Sigmoid colon (tissue), 4 donors: ENCODE measurements around the gene FILIP1.

Source experiments
- CTCF ChIP-seq, 4 experiments: fragments of 450-650 bp in 3 of 4; fragments of 200-600 bp in 1 of 4; IDR thresholded peaks; one replicate each; pipeline ENCODE4 v1.5.1; 2016 to 2019; ENCODE audit warnings: antibody characterized with exemption in 4 of 4, mild to moderate bottlenecking in 3 of 4, moderate library complexity in 2 of 4
- EP300 ChIP-seq, 4 donors: sonication (generic); formaldehyde crosslinking; IDR thresholded peaks; one replicate each; pipeline ENCODE4 v1.6.1; 2017; ENCODE audit warnings: antibody characterized with exemption in 4 of 4
- POLR2A ChIP-seq, 2 donors: fragments of 450-650 bp; IDR thresholded peaks; one replicate each; pipeline ENCODE4 v1.6.1; 2016; ENCODE audit warnings: antibody characterized with exemption in 2 of 2, mild to moderate bottlenecking in 2 of 2, moderate library complexity in 2 of 2

DNA sequence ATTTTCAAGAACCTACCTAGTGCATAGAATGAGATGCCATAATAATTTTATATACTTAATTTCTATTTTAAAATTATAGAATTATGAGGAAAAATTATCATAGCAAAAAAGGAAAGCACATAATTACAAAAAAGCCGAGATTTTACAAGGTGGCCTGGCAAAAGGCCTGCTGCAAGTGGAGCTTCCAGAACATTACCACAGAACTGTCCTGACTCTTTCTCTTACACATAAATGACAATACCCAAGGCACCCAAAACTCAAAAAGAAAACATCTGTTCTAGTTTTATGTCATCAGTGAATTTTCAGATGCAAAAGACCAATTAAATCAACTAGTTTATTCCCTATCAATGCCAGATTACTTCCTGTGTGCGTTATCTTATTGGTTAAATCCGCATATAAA is 74.2 kb downstream of the FILIP1 start:
- TF ChIP-seq POLR2A (IDR thresholded peaks at IDR 0.05) (no peak), CTCF (IDR thresholded peaks at IDR 0.05) (no peak), EP300 (IDR thresholded peaks at IDR 0.05) (no peak)
